GM12892 (cell line): ENCODE data around the gene TNRC18.

Source experiments
- DNase-seq: peaks from one replicate; pipeline ENCODE4 v3.0.0; 2011; ENCODE audit not compliant: insufficient read length
- FAIRE-seq: peaks from 2 replicates; lab custom pipeline; 2011; peaks lifted over from hg19 to GRCh38; lab: Jason Lieb, UNC
- POLR2A ChIP-seq: IDR thresholded peaks from 2 replicates; pipeline ENCODE4 v1.6.1; 2011; ENCODE audit warnings: low read depth, low read length, control low read depth
- POLR2AphosphoS5 ChIP-seq: IDR thresholded peaks from 2 replicates; pipeline ENCODE4 v1.6.1; 2011; ENCODE audit warnings: low read depth, low read length, control low read depth
- TAF1 ChIP-seq: IDR thresholded peaks from 2 replicates; pipeline ENCODE4 v1.6.1; 2011; ENCODE audit warnings: low read depth, mild to moderate bottlenecking, control low read depth, low read length, borderline replicate concordance

The TNRC18 gene

DNA sequence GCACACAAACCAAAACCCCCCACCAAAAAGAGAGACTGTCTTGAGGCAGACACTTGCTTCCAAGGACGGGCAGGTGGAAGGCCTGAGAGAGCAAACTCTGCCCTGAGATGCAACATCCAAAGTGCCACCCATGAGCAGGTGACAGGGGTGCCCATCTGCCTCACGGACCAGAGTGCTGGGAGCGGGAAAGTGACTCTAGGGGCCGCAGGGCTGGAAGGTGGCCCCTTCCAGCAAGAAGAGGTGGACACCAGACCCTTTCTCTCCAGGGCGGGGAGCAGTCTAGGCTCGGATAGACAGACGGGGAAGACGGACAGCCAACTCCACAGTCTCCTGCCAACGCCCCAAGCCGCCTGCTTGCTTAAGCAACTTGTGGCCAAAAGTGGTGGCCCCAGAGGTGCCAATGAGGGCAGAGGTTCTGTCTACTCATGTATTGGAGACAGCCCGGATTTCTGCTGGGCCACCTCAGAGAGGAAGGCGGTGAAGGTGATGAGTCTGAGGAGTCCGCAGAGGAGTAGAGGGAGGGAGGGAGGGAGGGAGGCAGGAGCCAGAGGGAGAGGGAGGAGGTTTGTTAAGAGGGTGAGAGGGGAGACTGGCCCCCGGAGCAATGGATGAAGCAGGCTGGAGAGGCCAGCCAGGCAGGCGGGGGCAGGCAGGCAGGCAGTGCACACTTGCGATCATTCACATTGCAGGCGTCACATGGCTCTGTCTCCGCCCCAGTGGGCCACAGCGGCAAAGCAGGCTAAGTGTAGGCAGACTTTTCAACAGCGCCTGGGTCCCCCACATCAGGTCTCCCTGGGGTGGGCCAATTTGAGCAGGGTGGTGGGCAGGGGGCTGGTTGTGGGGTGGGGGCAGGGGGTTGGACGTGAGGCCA lies 75.3 kb downstream of the TNRC18 start:
- FAIRE-seq (no peak), DNase-seq (no peak)
- no peak for TF ChIP-seq TAF1
- TF ChIP-seq POLR2A, result no peak
- TF ChIP-seq POLR2AphosphoS5, result no peak

GRCh38 chr7:5345671-5346070 lies 78.0 kb downstream of the TNRC18 start:
- FAIRE-seq (no peak), DNase-seq (no peak)
- TF ChIP-seq TAF1, result no peak
- TF ChIP-seq POLR2AphosphoS5, result no peak
- no peak for TF ChIP-seq POLR2A

DNA sequence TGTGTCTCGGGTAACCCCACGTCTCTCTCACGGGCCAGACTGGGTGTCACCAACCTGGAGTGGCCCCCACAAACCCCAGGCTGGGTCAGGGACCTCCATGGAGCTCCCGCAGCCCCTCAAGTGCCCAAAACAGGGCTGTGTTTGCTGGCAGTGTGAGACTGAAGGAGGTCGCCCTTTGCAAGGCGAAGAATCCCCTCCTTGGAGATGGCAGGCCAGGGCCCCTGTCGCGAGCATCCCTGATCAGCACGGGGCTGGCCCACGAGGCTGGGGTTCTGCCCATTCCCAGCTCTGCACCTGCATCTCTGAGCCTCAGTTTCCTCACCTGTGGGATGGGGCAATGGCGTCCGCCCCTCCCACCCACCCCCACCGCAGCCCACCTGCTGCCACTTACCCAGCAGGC lies 78.5 kb downstream of the TNRC18 start:
- FAIRE-seq (no peak), DNase-seq (no peak)
- no peak for TF ChIP-seq TAF1
- TF ChIP-seq POLR2A, result no peak
- TF ChIP-seq POLR2AphosphoS5, result no peak

- no peak for TF ChIP-seq POLR2AphosphoS5
- TF ChIP-seq POLR2A, result no peak
- no peak for TF ChIP-seq TAF1
- FAIRE-seq, result no peak
- DNase-seq, result no peak
Measured at GRCh38 chr7:5344342-5344741, 79.3 kb downstream of the TNRC18 start.

DNA sequence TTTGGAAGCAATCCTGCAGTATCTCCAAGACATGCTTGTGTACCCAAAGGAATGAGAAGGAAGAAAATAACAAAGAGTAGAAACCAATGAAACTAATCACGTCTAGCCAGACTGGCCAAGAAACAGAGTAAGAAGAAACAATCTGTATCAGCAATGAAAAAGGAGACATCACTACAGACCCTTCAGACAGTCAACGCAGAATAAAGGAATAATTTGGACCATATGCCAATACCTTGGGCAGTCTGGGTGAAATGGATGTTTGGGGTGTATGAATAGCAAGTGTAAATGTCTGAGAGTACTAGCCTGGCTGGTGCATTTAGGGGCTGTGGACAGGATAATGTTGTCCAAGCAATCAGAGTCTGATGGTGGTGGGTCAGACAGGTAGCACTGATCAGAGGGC lies 79.8 kb downstream of the TNRC18 start:
- FAIRE-seq, result no peak
- TF ChIP-seq POLR2A (no peak), TAF1 (no peak), POLR2AphosphoS5 (no peak)
- DNase-seq, result no peak

DNA sequence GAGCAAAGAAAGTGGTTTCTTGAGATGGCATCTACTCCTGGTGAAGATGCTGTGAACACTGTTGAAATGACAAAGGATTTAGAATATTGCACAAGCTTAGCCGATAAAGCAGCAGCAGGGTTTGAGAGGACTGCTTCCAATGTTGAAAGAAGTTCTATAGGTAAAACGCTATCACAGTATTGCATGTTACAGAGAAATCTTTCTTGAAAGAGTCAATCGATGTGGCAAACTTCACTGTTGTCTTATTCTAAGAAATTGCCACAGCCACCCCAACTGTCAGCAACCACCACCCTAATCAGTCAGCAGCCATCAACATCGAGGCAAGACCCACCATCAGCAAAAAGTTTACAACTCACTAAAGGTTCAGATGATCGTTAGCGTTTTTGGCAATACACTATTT lies 81.0 kb downstream of the TNRC18 start:
- TF ChIP-seq POLR2AphosphoS5 (no peak), POLR2A (no peak), TAF1 (no peak)
- DNase-seq (no peak), FAIRE-seq (no peak)

DNA sequence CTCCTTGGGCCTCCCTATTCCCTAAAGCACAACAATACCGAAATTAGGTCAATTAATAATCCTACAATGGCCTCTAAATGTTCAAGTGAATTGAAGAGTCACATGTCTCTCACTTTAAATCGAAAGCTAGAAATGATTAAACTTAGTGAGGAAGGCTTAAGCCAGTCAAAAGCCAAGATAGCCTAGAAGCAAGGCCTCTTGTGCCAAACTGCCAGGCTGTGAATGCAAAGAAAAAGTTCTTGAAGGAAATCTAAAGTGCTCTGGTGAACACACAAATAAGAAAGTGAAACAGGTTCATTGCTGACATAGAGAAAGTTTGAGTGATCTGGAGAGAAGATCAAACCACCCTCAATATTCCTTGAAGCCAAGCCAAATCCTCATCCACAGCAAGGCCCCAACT lies 83.7 kb downstream of the TNRC18 start:
- FAIRE-seq (no peak), DNase-seq (no peak)
- no peak for TF ChIP-seq TAF1
- no peak for TF ChIP-seq POLR2A
- TF ChIP-seq POLR2AphosphoS5, result no peak

- TF ChIP-seq POLR2A (no peak), POLR2AphosphoS5 (no peak), TAF1 (no peak)
- DNase-seq (no peak), FAIRE-seq (no peak)
Measured at GRCh38 chr7:5337047-5337446, 86.6 kb downstream of the TNRC18 start.

- TF ChIP-seq POLR2A, result no peak
- TF ChIP-seq TAF1, result no peak
- TF ChIP-seq POLR2AphosphoS5, result no peak
- no peak for DNase-seq
- no peak for FAIRE-seq
Measured at GRCh38 chr7:5334671-5335070, 89.0 kb downstream of the TNRC18 start.

DNA sequence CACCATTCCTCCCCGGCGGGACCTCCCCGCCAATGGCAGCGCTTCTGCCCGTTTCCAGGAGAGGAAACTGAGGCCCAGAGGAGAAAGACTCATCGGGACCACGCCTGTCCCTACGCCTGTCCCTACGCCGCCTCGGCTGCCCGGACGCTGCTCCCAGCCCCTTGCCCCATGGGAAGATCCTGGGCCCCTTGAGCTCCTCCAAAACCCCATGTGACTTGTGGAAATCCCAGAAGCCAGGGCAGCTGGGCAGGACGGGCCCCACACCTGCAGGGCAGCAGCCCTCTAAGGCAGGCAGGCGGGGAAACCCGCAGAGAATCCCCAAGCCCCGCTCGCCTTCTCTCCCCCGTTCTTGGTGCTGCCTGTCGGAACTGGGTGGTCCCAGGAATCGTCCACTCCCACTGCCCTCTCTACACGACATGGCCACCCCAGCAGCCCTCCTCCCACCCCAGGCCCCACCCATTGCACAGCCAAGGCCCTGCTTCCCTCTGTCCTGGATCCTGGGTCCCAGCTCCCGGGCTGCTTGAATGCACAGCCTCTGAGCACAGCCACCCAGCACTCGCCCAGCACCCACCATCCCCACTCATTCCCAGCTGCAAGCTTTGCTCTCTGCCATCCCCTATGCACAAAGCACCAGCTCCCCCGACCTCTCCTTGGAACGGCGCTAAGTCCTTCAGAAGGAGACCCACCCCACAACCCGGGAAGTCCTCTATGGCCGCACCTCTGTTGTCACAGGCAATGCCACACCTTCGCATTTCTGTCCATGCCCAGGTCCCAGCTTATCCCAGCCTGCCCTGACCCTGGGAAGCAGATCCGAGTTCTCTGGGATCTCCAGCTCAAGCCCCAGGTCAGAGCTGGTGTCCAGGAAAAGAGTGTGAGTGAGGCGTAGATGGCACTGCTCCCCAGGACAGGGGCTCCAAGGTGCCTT lies 90.3 kb downstream of the TNRC18 start:
- no peak for DNase-seq
- no peak for TF ChIP-seq POLR2AphosphoS5
- TF ChIP-seq TAF1, result no peak
- no peak for TF ChIP-seq POLR2A

DNA sequence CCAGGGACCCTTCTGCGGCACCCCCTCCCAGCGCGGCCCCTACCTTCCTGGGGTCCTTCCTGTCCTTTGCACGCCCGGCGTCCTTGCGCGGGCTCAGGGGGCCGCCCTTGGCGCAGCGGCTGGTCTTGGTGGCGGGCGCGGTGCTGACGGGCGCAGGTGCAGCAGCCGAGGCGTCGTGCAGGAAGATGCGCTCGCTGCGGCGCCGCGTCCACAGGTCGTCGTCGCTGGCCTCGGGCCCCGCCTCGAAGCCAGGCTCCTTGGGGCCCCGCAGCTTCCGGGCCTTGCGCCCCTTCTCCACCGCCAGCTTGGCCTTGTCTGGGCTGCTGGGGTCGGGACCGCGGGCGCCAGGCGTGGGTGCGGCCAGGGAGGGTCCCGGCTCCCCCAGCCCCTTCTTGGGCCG lies 91.1 kb downstream of the TNRC18 start:
- FAIRE-seq, result no peak

More for the DNA sequence above, 90.3 kb downstream of the TNRC18 start:
- FAIRE-seq, result peak; percentile 14

DNA sequence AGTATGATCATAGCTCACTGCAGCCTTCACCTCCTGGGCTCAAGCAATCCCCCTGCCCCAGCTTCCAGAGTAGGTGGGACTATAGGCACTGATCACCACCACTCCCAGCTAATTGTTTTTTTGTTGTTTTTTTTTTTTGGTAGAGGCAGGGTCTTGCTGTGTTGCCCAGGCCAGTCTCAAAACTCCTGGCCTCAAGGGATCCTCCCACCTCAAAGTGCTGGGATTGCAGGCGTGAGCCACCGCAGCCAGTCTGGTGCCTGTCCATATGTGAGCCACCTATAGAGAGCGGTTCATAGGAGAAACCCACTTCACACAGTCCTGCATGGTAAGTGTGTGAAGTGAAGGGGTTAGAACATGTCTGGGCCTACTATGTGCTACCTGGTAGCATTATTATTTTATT lies 93.3 kb downstream of the TNRC18 start:
- FAIRE-seq (no peak), DNase-seq (no peak)
- TF ChIP-seq POLR2A (no peak), POLR2AphosphoS5 (no peak), TAF1 (no peak)

More for the DNA sequence above, 91.1 kb downstream of the TNRC18 start:
- no peak for DNase-seq
- TF ChIP-seq TAF1 (no peak), POLR2AphosphoS5 (no peak), POLR2A (no peak)
